ENCODE data around the gene MTOR.
A peak's percentile ranks its signal among the peaks of the same experiment; 100 is the strongest.

The MTOR gene

GRCh38 chr1:11214698-11215380, 47.5 kb downstream of the MTOR start:
- DNase-seq, result no peak

- DNase-seq, result no peak
Observed at GRCh38 chr1:11211925-11212587, 50.3 kb downstream of the MTOR start.

- no peak for DNase-seq
Observed at GRCh38 chr1:11211461-11211860, 50.9 kb downstream of the MTOR start.

- DNase-seq, result no peak
Observed at GRCh38 chr1:11207898-11208611, 54.3 kb downstream of the MTOR start.

GRCh38 chr1:11204396-11205190, 57.8 kb downstream of the MTOR start:
- DNase-seq, result no peak

GRCh38 chr1:11198851-11199594, 63.3 kb downstream of the MTOR start:
- DNase-seq, result no peak

GRCh38 chr1:11198257-11198656, 64.1 kb downstream of the MTOR start:
- no peak for DNase-seq

GRCh38 chr1:11197359-11197758, 65.0 kb downstream of the MTOR start:
- no peak for DNase-seq

- DNase-seq, result no peak
Observed at GRCh38 chr1:11196945-11197344, 65.4 kb downstream of the MTOR start.

GRCh38 chr1:11194407-11195176, 67.8 kb downstream of the MTOR start:
- no peak for DNase-seq

GRCh38 chr1:11193376-11193775, 69.0 kb downstream of the MTOR start:
- DNase-seq, result no peak

GRCh38 chr1:11188858-11189451, 73.4 kb downstream of the MTOR start, which contains the start of gene ANGPTL7:
Gene ANGPTL7, plus strand, starts transcription at chr1:11189355. Its CDS starts 225 bp downstream, at chr1:11189580.
- no peak for DNase-seq

GRCh38 chr1:11188381-11188780, 74.0 kb downstream of the MTOR start:
- no peak for DNase-seq

GRCh38 chr1:11187931-11188330, 74.4 kb downstream of the MTOR start:
- DNase-seq, result no peak

- DNase-seq, result no peak
Observed at GRCh38 chr1:11187494-11187893, 74.9 kb downstream of the MTOR start.

GRCh38 chr1:11187000-11187399, 75.4 kb downstream of the MTOR start:
- DNase-seq, result no peak

GRCh38 chr1:11184973-11185372, 77.4 kb downstream of the MTOR start:
- no peak for DNase-seq

GRCh38 chr1:11182884-11183283, 79.5 kb downstream of the MTOR start:
- no peak for DNase-seq

GRCh38 chr1:11180342-11180744, 82.0 kb downstream of the MTOR start:
- DNase-seq, result peak; percentile 52

GRCh38 chr1:11179749-11180148, 82.6 kb downstream of the MTOR start:
- peak; percentile 12 for DNase-seq

- DNase-seq, result no peak
Observed at GRCh38 chr1:11179125-11179524, 83.2 kb downstream of the MTOR start.
